OCI-M2 (cell line): ENCODE results near the gene SRGAP1.
"Not testable (repeated sequence)": the region's sequence is repeated elsewhere in the genome, so short reads cannot be mapped to it uniquely, and the experiment has no call there.

Source experiments
- DNase-seq: peaks from one replicate; lab custom pipeline; 2025; ENCODE audit not compliant: unreplicated experiment; lab: John Stamatoyannopoulos, UW

SRGAP1 gene

GRCh38 chr12:64189530-64189929, 345.0 kb downstream of the SRGAP1 start:
- DNase-seq, result no peak

GRCh38 chr12:64190140-64190539, 345.6 kb downstream of the SRGAP1 start:
- DNase-seq, result no peak

GRCh38 chr12:64192644-64193444, 348.3 kb downstream of the SRGAP1 start:
- no peak for DNase-seq

- no peak for DNase-seq
Observed at GRCh38 chr12:64193931-64194330, 349.4 kb downstream of the SRGAP1 start.

- DNase-seq, result no peak
Observed at GRCh38 chr12:64194333-64195149, 350.0 kb downstream of the SRGAP1 start.

- DNase-seq, result not testable (repeated sequence)
Observed at GRCh38 chr12:64195841-64196240, 351.3 kb downstream of the SRGAP1 start.

- no peak for DNase-seq
Observed at GRCh38 chr12:64203036-64203435, 358.5 kb downstream of the SRGAP1 start.

- no peak for DNase-seq
Observed at GRCh38 chr12:64203775-64204174, 359.3 kb downstream of the SRGAP1 start.

- no peak for DNase-seq
Observed at GRCh38 chr12:64205542-64205941, 361.0 kb downstream of the SRGAP1 start.

- no peak for DNase-seq
Observed at GRCh38 chr12:64207453-64207852, 363.0 kb downstream of the SRGAP1 start.
